GM21576 (cell line): ENCODE results near the gene UMAD1.

ENCODE experiments used
- ATAC-seq: cut with Tn5 transposase; IDR thresholded peaks from one replicate; pipeline ENCODE4 v1.9.1; 2021; ENCODE audit warnings: mild to moderate bottlenecking, moderate library complexity; ENCODE audit not compliant: unreplicated experiment

The UMAD1 gene

GRCh38 chr7:7687800-7688199 lies 47.2 kb downstream of the UMAD1 start:
- ATAC-seq = no peak

GRCh38 chr7:7688310-7688709 lies 47.8 kb downstream of the UMAD1 start:
- ATAC-seq = no peak

GRCh38 chr7:7688956-7689355 lies 48.4 kb downstream of the UMAD1 start:
- ATAC-seq = no peak

- no peak for ATAC-seq
These were observed 53.3 kb downstream of the UMAD1 start for GRCh38 chr7:7693881-7694280.

GRCh38 chr7:7694542-7694941 lies 54.0 kb downstream of the UMAD1 start:
- no peak for ATAC-seq

GRCh38 chr7:7695111-7695817 lies 54.7 kb downstream of the UMAD1 start:
- ATAC-seq = no peak

GRCh38 chr7:7696458-7697119 lies 56.0 kb downstream of the UMAD1 start:
- ATAC-seq = no peak

GRCh38 chr7:7698930-7699329 lies 58.4 kb downstream of the UMAD1 start:
- no peak for ATAC-seq

GRCh38 chr7:7699380-7699779 lies 58.8 kb downstream of the UMAD1 start:
- ATAC-seq = no peak

- ATAC-seq = no peak
These were observed 59.4 kb downstream of the UMAD1 start for GRCh38 chr7:7699970-7700369.

GRCh38 chr7:7701527-7701926 lies 61.0 kb downstream of the UMAD1 start:
- no peak for ATAC-seq

- no peak for ATAC-seq
These were observed 62.3 kb downstream of the UMAD1 start for GRCh38 chr7:7702826-7703225.

- ATAC-seq = no peak
These were observed 62.9 kb downstream of the UMAD1 start for GRCh38 chr7:7703427-7703826.

GRCh38 chr7:7704867-7705266 lies 64.3 kb downstream of the UMAD1 start:
- ATAC-seq = no peak

GRCh38 chr7:7705318-7705717 lies 64.8 kb downstream of the UMAD1 start:
- ATAC-seq = no peak

GRCh38 chr7:7706101-7706511 lies 65.6 kb downstream of the UMAD1 start:
- ATAC-seq = peak; percentile 68

- ATAC-seq = peak; percentile 34
These were observed 66.1 kb downstream of the UMAD1 start for GRCh38 chr7:7706556-7707172.

- ATAC-seq = no peak
These were observed 66.7 kb downstream of the UMAD1 start for GRCh38 chr7:7707246-7707645.

- ATAC-seq = no peak
These were observed 67.3 kb downstream of the UMAD1 start for GRCh38 chr7:7707806-7708205.

- ATAC-seq = no peak
These were observed 68.7 kb downstream of the UMAD1 start for GRCh38 chr7:7709291-7709690.

- ATAC-seq = no peak
These were observed 69.9 kb downstream of the UMAD1 start for GRCh38 chr7:7710469-7710868.

- no peak for ATAC-seq
These were observed 73.2 kb downstream of the UMAD1 start for GRCh38 chr7:7713730-7714129.
